GM12874 (cell line): ENCODE results near the gene DBH.

ENCODE experiments used
- TF ChIP-seq, protein P1 (sequence below): IDR thresholded peaks from 2 replicates; pipeline ENCODE4 v1.5.1; 2011; ENCODE audit warnings: low read depth, mild to moderate bottlenecking, control low read depth, low read length, moderate library complexity; ENCODE audit not compliant: insufficient read depth

Gene DBH

DNA sequence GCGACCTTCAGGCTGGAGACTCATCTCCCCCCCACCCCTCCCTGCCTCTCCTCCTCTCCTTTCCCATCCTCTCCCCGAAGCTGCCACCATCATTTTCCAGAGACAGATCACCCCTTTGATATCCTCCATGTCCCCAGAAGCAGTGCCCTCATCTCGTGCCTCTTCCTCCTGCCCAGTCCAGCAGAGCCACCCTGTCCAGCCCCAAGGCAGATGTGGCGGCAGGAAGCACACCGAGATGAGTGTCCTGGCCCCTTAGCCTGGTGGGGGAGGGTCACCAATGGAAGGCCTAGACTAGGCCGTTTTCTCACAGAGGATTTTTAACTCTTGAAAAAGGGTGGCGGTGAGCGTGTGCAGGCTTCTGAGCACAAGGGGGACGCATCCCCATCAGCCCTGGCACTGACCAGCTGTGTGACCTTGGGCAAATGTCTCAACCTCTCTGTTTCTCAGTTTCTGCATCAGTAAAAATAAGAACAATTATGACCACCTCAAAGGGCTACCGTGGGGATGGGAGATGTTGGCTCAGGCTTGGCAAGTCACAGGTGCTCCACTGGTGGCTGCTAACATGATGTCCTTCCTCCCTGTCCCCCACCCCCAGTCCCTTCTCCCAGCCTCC lies 53.1 kb downstream of the DBH start:
- TF ChIP-seq, protein P1, sequence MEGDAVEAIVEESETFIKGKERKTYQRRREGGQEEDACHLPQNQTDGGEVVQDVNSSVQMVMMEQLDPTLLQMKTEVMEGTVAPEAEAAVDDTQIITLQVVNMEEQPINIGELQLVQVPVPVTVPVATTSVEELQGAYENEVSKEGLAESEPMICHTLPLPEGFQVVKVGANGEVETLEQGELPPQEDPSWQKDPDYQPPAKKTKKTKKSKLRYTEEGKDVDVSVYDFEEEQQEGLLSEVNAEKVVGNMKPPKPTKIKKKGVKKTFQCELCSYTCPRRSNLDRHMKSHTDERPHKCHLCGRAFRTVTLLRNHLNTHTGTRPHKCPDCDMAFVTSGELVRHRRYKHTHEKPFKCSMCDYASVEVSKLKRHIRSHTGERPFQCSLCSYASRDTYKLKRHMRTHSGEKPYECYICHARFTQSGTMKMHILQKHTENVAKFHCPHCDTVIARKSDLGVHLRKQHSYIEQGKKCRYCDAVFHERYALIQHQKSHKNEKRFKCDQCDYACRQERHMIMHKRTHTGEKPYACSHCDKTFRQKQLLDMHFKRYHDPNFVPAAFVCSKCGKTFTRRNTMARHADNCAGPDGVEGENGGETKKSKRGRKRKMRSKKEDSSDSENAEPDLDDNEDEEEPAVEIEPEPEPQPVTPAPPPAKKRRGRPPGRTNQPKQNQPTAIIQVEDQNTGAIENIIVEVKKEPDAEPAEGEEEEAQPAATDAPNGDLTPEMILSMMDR = no peak

DNA sequence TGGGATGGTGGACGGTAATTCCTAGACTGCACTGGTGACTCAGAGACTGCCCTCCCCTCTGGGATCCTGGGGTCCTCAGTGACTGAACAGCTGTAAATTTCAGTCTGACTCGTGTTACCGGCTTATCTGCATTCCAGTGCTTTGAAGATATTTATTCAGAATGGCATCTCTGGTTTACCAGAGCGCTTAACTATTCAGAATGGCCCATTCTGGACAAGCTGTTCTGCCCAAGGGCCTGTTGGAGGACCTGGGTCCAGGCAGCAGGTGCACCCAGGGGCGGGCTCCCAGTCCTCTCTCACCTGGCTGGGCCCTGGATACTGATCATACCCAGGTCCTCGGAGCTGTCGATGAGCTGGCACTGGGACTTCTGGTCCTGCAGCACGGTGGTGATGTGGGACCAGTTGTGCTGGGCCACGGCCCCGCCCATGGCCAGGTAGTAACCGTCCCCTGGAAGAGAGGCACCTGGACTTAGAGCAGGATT lies 54.0 kb downstream of the DBH start:
- TF ChIP-seq, protein P1 = no peak

DNA sequence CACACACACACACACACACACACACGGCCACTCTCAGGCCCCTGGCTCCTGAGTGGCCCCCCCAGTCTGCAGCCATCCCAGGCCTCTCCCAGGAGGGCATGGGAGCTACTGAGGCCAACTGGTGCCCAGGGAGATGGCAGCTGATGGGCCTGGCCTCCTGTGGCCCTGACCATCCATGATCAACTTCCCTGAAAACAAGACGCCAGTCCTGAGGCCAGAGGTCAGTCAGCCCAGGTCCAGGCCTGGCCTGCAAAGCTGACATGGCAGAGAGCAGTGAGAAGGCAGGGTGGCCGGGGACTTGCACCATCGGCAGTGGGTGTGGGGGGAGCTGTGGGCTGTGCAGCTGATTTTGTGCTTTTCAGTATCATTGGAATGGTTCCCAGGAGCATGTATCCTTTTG lies 55.0 kb downstream of the DBH start:
- TF ChIP-seq, protein P1 = no peak

DNA sequence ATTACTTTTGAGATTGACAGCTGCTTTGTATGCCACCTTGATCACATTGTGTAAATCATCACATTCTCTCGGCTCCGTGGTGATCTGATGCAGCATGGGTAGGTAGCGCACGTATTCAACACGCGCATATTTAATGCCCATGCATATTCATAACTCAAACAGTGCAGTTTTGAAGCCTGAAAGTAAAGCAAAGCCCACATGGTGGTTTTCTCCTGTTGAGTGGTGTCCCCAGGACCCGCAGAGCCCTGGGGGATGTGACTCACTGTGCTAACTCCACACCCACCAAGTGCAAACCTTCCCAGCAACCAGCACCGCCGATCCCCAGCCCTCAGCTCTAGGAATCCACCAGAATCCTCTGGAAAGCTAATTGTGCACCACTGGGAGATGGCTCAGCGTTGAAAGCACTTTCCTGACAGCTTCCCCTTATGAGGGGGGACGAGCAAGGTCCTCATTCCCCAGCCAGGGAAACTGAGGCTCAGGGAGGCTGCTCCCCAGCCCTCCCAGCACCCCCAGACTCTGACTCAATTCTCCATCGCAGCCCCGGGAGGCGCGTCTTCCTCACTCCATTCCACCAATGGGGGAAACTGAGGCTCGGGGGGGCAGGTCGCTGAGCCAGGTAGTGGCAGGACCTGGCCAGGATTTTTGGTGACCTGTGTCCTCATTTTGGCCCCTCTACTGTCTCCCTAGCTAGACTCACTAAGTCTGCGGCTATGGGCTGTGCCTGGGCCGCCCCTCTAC lies 55.6 kb downstream of the DBH start:
- TF ChIP-seq, protein P1 = no peak

DNA sequence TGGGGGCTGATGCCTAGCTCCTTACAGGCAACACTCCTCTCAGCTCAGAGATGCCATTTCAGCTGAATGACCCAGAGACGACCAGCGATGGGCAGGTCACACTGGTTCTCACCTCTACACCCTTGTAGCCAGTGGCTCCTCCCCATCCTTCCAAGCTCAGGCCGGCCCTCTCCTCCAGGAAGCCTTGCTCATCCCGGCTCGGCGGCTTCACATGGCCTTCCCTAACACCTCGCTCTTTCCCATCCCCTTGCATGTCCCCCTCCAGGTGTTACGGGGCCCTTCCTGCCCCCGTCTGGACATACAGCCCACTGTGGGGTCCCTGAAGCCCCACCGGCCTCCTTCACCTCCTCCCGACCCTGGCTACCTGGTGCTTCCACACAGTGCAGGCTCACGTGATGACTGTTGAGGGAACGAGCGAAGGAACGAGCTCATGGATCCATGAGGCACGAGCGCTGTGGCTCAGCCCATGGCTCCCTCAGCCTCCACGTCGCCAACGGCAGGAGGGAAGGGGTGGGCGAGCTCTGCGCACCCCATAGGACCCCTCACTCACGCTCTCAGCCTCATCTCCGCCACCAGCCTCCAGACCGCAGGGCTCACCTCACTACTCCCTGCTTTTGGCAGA lies 56.3 kb downstream of the DBH start:
- TF ChIP-seq, protein P1 = no peak

DNA sequence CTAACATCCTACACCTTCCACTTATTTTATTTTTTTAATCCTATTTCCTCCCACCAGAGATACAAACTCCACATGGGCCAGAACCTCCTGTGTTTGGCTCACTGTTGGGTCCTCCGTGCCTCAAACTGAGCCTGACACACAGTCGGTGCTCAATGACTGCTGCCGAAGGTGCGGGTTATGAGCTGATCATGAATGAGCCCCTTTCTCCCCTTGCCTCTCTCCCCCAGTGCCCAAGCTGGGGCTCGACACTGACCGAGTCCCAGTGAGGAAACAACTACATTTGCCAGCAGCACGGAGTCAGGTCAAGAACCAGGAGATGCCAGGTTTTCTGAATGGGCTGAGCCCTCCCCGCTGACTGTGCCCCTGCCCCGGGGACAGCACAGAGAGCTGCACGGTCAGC lies 57.0 kb downstream of the DBH start:
- TF ChIP-seq, protein P1 = no peak

DNA sequence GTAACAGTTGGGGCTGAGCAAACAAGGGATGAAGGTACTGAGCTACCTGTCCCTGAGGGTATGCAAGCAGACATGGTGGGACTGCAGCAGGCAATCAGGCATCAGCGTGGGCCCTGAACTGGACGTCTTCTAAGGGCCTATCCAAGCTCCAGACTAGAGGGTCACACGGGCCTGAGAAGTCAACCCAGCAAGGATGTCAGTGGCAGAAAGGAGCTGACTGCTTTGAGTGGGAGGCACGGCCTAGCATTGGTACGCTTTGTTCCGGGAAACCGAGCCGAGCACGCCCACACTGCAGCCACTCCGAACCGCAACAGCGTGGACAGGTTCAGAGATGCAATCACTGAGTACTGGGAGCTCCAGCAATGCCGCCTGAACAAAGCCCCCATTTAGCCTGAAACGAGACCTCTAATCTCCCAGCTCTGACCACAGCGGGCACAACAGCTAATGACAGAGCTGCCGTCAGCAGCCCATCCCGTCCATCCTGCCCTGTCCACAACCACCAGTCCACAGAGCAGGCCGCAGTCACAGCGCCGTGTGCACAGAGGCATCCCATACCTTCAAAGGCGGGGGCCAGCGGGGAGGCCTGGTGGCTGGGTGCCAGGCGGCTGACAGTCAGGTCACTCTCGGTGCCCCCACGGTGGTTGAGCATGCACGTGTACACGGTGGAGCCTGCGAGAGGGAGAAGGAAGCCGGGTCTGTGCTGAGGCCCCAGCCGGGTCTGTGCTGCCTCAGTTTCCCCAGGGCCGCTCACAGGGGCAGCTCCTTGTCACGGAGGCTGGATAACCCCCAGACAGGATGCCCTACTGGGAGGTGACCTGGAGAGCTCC lies 57.8 kb downstream of the DBH start:
- TF ChIP-seq, protein P1 = no peak
